ENCODE measurements around the gene CBL.

DNA sequence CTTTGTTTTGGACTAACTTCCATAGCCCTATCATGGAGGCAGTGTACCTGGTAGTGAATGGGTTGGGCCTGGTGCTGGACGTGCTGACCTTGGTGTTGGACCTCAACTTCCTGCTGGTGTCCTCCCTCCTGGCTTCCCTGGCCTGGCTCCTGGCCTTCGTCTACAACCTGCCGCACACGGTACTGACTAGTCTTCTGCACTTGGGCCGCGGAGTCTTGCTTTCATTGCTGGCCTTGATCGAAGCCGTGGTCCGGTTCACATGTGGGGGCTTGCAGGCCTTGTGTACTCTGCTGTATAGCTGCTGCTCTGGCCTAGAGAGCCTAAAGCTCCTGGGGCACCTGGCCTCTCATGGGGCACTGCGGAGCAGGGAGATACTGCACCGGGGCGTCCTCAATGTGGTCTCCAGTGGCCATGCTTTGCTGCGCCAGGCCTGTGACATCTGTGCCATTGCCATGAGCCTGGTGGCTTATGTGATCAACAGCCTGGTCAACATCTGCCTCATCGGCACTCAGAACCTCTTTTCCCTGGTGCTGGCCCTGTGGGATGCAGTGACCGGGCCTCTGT lies 129.0 kb downstream of the CBL start:
- TF ChIP-seq, protein P1, sequence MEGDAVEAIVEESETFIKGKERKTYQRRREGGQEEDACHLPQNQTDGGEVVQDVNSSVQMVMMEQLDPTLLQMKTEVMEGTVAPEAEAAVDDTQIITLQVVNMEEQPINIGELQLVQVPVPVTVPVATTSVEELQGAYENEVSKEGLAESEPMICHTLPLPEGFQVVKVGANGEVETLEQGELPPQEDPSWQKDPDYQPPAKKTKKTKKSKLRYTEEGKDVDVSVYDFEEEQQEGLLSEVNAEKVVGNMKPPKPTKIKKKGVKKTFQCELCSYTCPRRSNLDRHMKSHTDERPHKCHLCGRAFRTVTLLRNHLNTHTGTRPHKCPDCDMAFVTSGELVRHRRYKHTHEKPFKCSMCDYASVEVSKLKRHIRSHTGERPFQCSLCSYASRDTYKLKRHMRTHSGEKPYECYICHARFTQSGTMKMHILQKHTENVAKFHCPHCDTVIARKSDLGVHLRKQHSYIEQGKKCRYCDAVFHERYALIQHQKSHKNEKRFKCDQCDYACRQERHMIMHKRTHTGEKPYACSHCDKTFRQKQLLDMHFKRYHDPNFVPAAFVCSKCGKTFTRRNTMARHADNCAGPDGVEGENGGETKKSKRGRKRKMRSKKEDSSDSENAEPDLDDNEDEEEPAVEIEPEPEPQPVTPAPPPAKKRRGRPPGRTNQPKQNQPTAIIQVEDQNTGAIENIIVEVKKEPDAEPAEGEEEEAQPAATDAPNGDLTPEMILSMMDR (IDR thresholded peaks at IDR 0.05): no peak
- TF ChIP-seq POLR2AphosphoS5 (IDR thresholded peaks at IDR 0.05; ENCODE audit: insufficient read depth in 1 of 2, low read depth in 1 of 2): no peak
